Measurements from ENCODE around the gene COPE.

GRCh38 chr19:18850471-18851375 lies 68.5 kb downstream of the COPE start:
- no peak for TF ChIP-seq CTCF (IDR thresholded peaks at IDR 0.05; ENCODE audit: low read depth, low read length)
- TF ChIP-seq EZH2phosphoT487 (IDR thresholded peaks at IDR 0.05; ENCODE audit: low read depth), result no peak

Measured in OCI-LY3 (cell line).